Mesodermal cell (in vitro differentiated cells): ENCODE data around the gene PLEKHA7.
"Not testable (repeated sequence)": the region's sequence is repeated elsewhere in the genome, so short reads cannot be mapped to it uniquely, and the experiment has no call there.

Experiments used
- H3K27ac ChIP-seq: 2 replicates; pipeline ENCODE4 v1.7.0; 2013; ENCODE audit warnings: mild to moderate bottlenecking, low read depth, low read length, moderate library complexity; ENCODE audit not compliant: severe bottlenecking
- H3K36me3 ChIP-seq: 2 replicates; pipeline ENCODE4 v1.7.1; 2013; ENCODE audit warnings: mild to moderate bottlenecking, low read length, moderate library complexity; ENCODE audit not compliant: control insufficient read depth, insufficient read depth
- H3K4me1 ChIP-seq: one replicate; pipeline ENCODE4 v1.7.1; 2013; ENCODE audit warnings: mild to moderate bottlenecking, low read length; ENCODE audit not compliant: insufficient read depth, control insufficient read depth, poor library complexity, severe bottlenecking
- H3K4me3 ChIP-seq: 2 replicates; pipeline ENCODE4 v1.7.0; 2013; ENCODE audit warnings: low read length, control low read depth, mild to moderate bottlenecking; ENCODE audit not compliant: insufficient read depth, poor library complexity, severe bottlenecking; ENCODE audit errors: extremely low read depth
- H3K9me3 ChIP-seq: 2 replicates; pipeline ENCODE4 v1.7.1; 2013; ENCODE audit warnings: mild to moderate bottlenecking, low read length, moderate library complexity; ENCODE audit not compliant: control insufficient read depth
- WGBS, 2 experiments: methylation state at CpG; one replicate each; pipeline ENCODE4 v1.1.5; 2013; ENCODE audit warnings: missing lambda C conversion rate in 2 of 2; ENCODE audit not compliant: insufficient coverage in 2 of 2; 5-methylcytosine and 5-hydroxymethylcytosine counted together

PLEKHA7 gene

GRCh38 chr11:17005646-17006045 lies 8.6 kb downstream of the PLEKHA7 start:
- Histone ChIP-seq H3K4me1 (no peaks in the 10 kb centered on the region), H3K4me3 (no peak overlapping the region), H3K27ac (no peak overlapping the region), H3K9me3 (no peaks in the 10 kb centered on the region), H3K36me3 (no peaks in the 10 kb centered on the region)
- 100% methylated on average over 1 of the region's 3 CpGs for WGBS, 2 experiments

GRCh38 chr11:17004486-17005148 lies 9.6 kb downstream of the PLEKHA7 start:
- H3K4me3 ChIP-seq: no peak overlapping the region
- WGBS, 2 experiments: 86 to 92% methylated on average over 2 of the region's 7 CpGs
- H3K9me3 ChIP-seq: no peaks in the 10 kb centered on the region
- no peaks in the 10 kb centered on the region for H3K4me1 ChIP-seq
- no peaks in the 10 kb centered on the region for H3K36me3 ChIP-seq
- no peak overlapping the region for H3K27ac ChIP-seq

GRCh38 chr11:17003426-17003825 lies 10.8 kb downstream of the PLEKHA7 start:
- H3K4me3 ChIP-seq: no peak overlapping the region
- no CpG with 5 or more reads among the region's 2 CpGs for WGBS, 2 experiments
- no peaks in the 10 kb centered on the region for H3K4me1 ChIP-seq
- no peaks in the 10 kb centered on the region for H3K36me3 ChIP-seq
- no peak overlapping the region for H3K27ac ChIP-seq
- no peaks in the 10 kb centered on the region for H3K9me3 ChIP-seq

- 92 to 95% methylated on average over 4 of the region's 4 CpGs for WGBS, 2 experiments
- H3K27ac ChIP-seq: no peak overlapping the region
- H3K9me3 ChIP-seq: no peaks in the 10 kb centered on the region
- H3K4me3 ChIP-seq: no peak overlapping the region
- H3K4me1 ChIP-seq: no peaks in the 10 kb centered on the region
- H3K36me3 ChIP-seq: no peaks in the 10 kb centered on the region
Measured at GRCh38 chr11:17002543-17002942, 11.7 kb downstream of the PLEKHA7 start.

- no peaks in the 10 kb centered on the region for H3K36me3 ChIP-seq
- WGBS, 2 experiments: 90 to 100% methylated on average over 1 to 3 of the region's 3 CpGs
- H3K4me3 ChIP-seq: no peak overlapping the region
- no peak overlapping the region for H3K27ac ChIP-seq
- no peaks in the 10 kb centered on the region for H3K9me3 ChIP-seq
- H3K4me1 ChIP-seq: no peaks in the 10 kb centered on the region
Measured at GRCh38 chr11:17001806-17002205, 12.4 kb downstream of the PLEKHA7 start.

GRCh38 chr11:17000987-17001386 lies 13.2 kb downstream of the PLEKHA7 start:
- 40 to 78% methylated on average over 1 of the region's 2 CpGs for WGBS, 2 experiments
- Histone ChIP-seq H3K4me3 (no peak overlapping the region), H3K27ac (no peak overlapping the region), H3K9me3 (no peaks in the 10 kb centered on the region), H3K36me3 (no peaks in the 10 kb centered on the region), H3K4me1 (no peaks in the 10 kb centered on the region)

GRCh38 chr11:17000253-17000652 lies 14.0 kb downstream of the PLEKHA7 start:
- H3K36me3 ChIP-seq, H3K4me3 ChIP-seq, H3K4me1 ChIP-seq, H3K27ac ChIP-seq, H3K9me3 ChIP-seq: not testable (repeated sequence)
- 90% methylated on average over 1 of the region's 1 CpG; no CpG with 5 or more reads in 1 of the 2 experiments for WGBS, 2 experiments

- 94 to 95% methylated on average over 2 of the region's 2 CpGs for WGBS, 2 experiments
- Histone ChIP-seq H3K9me3 (no peaks in the 10 kb centered on the region), H3K4me1 (no peaks in the 10 kb centered on the region), H3K36me3 (no peaks in the 10 kb centered on the region), H3K4me3 (no peak overlapping the region), H3K27ac (no peak overlapping the region)
Measured at GRCh38 chr11:16999116-16999515, 15.1 kb downstream of the PLEKHA7 start.

- no peaks in the 10 kb centered on the region for H3K9me3 ChIP-seq
- H3K27ac ChIP-seq: no peak overlapping the region
- H3K4me1 ChIP-seq: no peaks in the 10 kb centered on the region
- no peaks in the 10 kb centered on the region for H3K36me3 ChIP-seq
- no peak overlapping the region for H3K4me3 ChIP-seq
- 81 to 100% methylated on average over 3 to 6 of the region's 7 CpGs for WGBS, 2 experiments
Measured at GRCh38 chr11:16997624-16998023, 16.6 kb downstream of the PLEKHA7 start.

GRCh38 chr11:16993495-16993894 lies 20.7 kb downstream of the PLEKHA7 start:
- H3K4me1 ChIP-seq: no peaks in the 10 kb centered on the region
- H3K4me3 ChIP-seq: no peak overlapping the region
- no peak overlapping the region for H3K27ac ChIP-seq
- no CpG with 5 or more reads among the region's 1 CpG for WGBS, 2 experiments
- H3K9me3 ChIP-seq: no peaks in the 10 kb centered on the region
- H3K36me3 ChIP-seq: no peaks in the 10 kb centered on the region

GRCh38 chr11:16992846-16993245 lies 21.4 kb downstream of the PLEKHA7 start:
- WGBS, 2 experiments: 67 to 95% methylated on average over 1 to 2 of the region's 3 CpGs
- H3K36me3 ChIP-seq: no peaks in the 10 kb centered on the region

More at GRCh38 chr11:16992846-16993245, 21.4 kb downstream of the PLEKHA7 start:
- Histone ChIP-seq H3K27ac (no peak overlapping the region), H3K4me1 (peaks cover 1% of the 10 kb centered on the region), H3K4me3 (no peak overlapping the region), H3K9me3 (no peaks in the 10 kb centered on the region)
